ENCODE results near the gene POU2F1.

DNA sequence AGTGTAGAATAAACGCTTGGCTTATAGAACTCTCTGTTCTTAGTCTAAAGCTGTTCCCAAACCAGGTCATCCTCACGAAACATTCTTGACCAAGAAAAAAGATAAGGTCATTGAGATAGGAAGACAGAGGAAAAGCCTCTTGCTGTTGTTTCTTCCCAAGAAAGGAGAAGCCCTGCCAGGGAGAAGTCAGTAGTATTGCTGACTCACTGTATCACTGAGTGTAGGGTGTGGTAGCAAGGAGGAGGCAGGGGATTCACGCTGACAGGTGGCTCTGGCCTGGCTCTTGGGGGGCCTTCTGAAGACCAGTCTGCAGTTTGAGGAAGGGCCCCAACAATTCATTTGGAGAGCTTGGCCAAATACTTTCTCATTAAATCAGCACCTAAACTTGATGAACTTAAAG lies 199.8 kb downstream of the POU2F1 start:
- TF ChIP-seq EZH2 (IDR thresholded peaks at IDR 0.05; ENCODE audit: borderline replicate concordance, low read depth, low read length, poor library complexity, severe bottlenecking): no peak
- TF ChIP-seq, protein P1, sequence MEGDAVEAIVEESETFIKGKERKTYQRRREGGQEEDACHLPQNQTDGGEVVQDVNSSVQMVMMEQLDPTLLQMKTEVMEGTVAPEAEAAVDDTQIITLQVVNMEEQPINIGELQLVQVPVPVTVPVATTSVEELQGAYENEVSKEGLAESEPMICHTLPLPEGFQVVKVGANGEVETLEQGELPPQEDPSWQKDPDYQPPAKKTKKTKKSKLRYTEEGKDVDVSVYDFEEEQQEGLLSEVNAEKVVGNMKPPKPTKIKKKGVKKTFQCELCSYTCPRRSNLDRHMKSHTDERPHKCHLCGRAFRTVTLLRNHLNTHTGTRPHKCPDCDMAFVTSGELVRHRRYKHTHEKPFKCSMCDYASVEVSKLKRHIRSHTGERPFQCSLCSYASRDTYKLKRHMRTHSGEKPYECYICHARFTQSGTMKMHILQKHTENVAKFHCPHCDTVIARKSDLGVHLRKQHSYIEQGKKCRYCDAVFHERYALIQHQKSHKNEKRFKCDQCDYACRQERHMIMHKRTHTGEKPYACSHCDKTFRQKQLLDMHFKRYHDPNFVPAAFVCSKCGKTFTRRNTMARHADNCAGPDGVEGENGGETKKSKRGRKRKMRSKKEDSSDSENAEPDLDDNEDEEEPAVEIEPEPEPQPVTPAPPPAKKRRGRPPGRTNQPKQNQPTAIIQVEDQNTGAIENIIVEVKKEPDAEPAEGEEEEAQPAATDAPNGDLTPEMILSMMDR (conservative IDR thresholded peaks at IDR 0.05; ENCODE audit: low read depth, low read length): no peak
